Ishikawa (cell line): Measurements from ENCODE around the gene PPP1R16B.
A peak's percentile ranks its signal among the peaks of the same experiment; 100 is the strongest.

Experiments used
- CEBPB ChIP-seq: IDR thresholded peaks from 2 replicates; pipeline ENCODE4 v1.6.1; 2012
- CREB1 ChIP-seq: IDR thresholded peaks from 2 replicates; pipeline ENCODE4 v1.6.1; 2012; ENCODE audit warnings: low read depth
- EGR1 ChIP-seq: IDR thresholded peaks from 2 replicates; pipeline ENCODE4 v1.6.1; 2012
- EP300 ChIP-seq: IDR thresholded peaks from 2 replicates; pipeline ENCODE4 v1.6.1; 2012; ENCODE audit warnings: borderline replicate concordance
- FOXM1 ChIP-seq: IDR thresholded peaks from 2 replicates; pipeline ENCODE4 v1.6.1; 2012; ENCODE audit warnings: low read depth, borderline replicate concordance
- MAX ChIP-seq: IDR thresholded peaks from 2 replicates; pipeline ENCODE4 v1.6.1; 2012
- NFIC ChIP-seq: IDR thresholded peaks from 2 replicates; pipeline ENCODE4 v1.6.1; 2012
- RAD21 ChIP-seq: IDR thresholded peaks from 2 replicates; pipeline ENCODE4 v1.6.1; 2012; ENCODE audit warnings: low read depth
- REST ChIP-seq: IDR thresholded peaks from 2 replicates; pipeline ENCODE4 v1.6.1; 2012; ENCODE audit warnings: low read depth, mild to moderate bottlenecking
- TAF1 ChIP-seq: IDR thresholded peaks from 2 replicates; pipeline ENCODE4 v1.6.1; 2012; ENCODE audit warnings: low read depth, mild to moderate bottlenecking
- TCF12 ChIP-seq: IDR thresholded peaks from 2 replicates; pipeline ENCODE4 v1.6.1; 2012; ENCODE audit warnings: low read depth
- YY1 ChIP-seq: IDR thresholded peaks from 2 replicates; pipeline ENCODE4 v1.6.1; 2012; ENCODE audit warnings: low read depth
- ZBTB7A ChIP-seq: IDR thresholded peaks from 2 replicates; pipeline ENCODE4 v1.6.1; 2012; ENCODE audit warnings: low read depth
- TF ChIP-seq, protein P1 (sequence below): IDR thresholded peaks from 2 replicates; pipeline ENCODE4 v1.6.1; 2012

Gene PPP1R16B

DNA sequence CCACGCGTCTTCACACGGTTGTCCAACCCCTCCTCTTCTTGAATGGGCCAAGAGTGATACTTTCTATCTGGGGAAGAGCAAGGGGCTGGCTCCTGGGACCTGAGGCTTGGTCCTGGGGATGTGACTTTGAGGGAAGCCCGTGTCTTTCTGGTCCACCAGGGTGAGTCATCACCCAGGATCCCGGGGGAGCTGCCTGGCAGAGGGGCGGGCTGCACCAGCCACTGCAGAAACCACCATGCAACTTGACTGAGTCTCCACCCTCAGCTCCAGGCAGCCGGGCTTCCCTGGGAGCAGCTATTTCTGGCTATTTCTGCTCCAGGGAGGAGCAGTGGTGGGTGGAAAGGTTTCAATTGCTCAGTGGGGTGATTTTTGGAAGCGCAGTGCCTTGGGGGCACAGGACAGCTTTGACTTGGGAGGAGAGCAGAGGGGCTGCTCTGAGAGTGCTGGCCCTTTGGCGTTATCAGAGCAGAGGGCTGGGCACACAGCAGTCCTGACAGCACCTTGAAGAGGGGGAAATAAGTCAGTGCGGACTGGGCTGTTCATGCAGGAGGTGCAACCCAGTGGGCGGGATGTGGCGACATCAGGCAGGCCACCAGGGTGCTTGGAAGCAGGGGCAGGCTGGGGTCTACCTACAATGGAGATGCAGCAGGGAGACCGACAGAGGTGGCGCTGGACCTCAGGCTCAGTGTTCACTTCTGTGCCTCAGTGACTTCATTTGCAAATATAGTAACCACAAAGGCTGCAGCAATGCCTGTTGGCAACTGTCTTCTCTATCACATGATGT lies 75.6 kb downstream of the PPP1R16B start:
- TF ChIP-seq ZBTB7A (no peak), TCF12 (no peak), CEBPB (no peak), REST (no peak), MAX (no peak), FOXM1 (no peak), CREB1 (no peak), RAD21 (no peak)
- TF ChIP-seq, protein P1, sequence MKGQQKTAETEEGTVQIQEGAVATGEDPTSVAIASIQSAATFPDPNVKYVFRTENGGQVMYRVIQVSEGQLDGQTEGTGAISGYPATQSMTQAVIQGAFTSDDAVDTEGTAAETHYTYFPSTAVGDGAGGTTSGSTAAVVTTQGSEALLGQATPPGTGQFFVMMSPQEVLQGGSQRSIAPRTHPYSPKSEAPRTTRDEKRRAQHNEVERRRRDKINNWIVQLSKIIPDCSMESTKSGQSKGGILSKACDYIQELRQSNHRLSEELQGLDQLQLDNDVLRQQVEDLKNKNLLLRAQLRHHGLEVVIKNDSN = no peak

DNA sequence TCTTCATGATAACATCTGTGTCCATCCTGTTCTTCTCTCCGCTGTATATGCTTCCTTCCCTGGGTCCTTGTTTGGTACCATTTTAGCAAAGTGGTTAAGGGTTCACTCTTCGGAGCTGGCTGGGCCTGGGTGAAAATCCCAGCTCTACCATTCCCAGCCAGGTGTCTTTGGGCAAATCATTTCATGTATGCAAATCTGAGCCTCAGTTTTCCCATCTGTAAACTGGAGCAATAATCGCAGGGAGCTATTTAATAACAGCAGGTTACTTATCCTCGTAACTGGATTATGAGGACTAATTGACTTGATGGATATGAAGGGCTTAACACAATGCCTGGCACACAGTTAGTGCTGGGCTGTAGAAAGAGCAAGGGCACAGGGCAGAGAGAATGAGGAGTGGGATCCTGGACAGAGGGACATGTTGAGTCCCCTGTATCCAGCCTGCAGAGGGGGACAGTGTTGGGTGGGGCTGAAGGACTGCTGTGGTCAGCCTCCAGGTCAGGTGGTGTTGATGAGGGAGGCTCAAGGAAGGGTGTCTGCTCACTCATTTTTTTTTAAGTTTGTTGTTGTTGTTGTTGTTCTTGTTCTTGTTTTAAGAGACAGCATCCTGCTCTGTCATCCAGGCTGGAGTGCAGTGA lies 76.4 kb downstream of the PPP1R16B start:
- TF ChIP-seq ZBTB7A (no peak), CEBPB (no peak), CREB1 (no peak), EP300 (no peak), TAF1 (no peak)

DNA sequence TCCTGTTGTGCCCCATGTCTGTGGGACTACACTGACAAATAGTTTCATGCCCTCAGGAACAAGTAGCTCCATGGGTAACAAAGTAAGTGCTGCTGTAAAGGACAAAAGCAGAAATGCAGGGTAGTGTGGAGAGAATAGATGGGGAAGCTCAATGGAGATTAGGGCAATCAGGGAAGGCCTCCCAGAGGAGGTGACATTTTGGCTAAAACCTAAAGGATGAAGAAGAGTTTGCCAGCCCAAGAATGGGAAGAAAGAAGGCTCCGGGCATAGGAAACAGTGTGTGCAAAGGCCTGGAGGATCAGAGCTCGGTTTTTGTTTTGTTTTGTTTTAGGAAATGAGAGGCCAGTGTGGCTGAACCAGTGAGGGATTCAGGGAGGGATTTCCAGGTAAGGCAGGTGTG lies 77.1 kb downstream of the PPP1R16B start:
- no peak for TF ChIP-seq MAX
- TF ChIP-seq CEBPB = no peak
- TF ChIP-seq REST = no peak
- no peak for TF ChIP-seq NFIC
- TF ChIP-seq TAF1 = no peak
- no peak for TF ChIP-seq EP300
- TF ChIP-seq YY1 = no peak
- TF ChIP-seq ZBTB7A = no peak
- no peak for TF ChIP-seq RAD21
- TF ChIP-seq EGR1 = no peak
- no peak for TF ChIP-seq CREB1
- TF ChIP-seq TCF12 = no peak

DNA sequence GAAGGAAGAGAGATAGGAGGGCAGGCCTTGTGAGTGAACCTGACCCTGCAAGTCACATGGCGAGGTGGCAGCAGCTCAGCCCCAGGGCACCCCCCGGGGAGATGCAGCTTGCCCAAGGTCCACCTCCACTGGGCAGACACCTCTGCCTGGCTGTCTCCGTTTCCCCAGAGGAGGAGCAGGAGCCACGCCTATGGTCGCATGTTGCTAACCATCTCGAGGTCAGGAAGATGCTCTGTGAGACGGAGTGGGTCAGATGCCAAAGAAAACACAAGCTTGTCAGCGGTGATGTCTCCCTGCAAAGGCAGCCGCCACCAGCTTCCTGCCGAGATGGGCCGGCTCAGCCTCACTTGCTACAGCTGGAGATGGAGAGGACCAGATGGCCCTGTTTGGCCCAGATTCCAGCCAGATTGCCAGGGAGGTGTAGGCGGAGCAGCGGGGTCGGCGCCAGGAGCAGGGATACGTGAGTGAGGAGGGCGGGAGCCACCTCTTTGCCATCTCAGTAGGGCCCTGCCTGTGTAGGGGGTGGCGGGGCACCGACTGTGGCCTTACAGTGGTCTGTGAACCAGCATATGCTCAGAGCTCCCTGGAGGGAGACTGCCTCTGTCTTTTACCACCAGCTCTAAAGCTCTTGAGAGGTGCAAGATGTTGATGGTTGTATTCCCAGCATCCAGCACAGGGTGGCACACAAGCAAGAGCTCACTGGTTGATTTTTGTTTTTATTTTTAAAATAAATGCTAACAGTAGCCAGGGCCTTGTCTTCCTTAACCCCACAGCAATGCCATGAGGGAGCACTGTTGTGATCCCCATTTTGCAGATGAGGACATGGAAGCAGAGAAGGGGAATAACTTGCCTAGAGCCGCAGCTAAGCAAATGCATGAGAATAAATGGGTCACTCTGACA lies 77.8 kb downstream of the PPP1R16B start:
- TF ChIP-seq REST = no peak
- TF ChIP-seq CEBPB = no peak
- TF ChIP-seq RAD21 = no peak
- TF ChIP-seq MAX = 0 out of 2 replicates have a peak, but pooled peaks have one; percentile 19
- TF ChIP-seq NFIC = no peak
